Activated T-cell treated with anti-CD3 and anti-CD28 coated beads, Interleukin-2, amount 50 U/mL, for 1 hour (primary cell): ENCODE measurements around the gene CABLES1.

Source experiments
- DNase-seq: peaks from one replicate; pipeline ENCODE4 v3.0.0-alpha.2; 2020

Gene CABLES1

DNA sequence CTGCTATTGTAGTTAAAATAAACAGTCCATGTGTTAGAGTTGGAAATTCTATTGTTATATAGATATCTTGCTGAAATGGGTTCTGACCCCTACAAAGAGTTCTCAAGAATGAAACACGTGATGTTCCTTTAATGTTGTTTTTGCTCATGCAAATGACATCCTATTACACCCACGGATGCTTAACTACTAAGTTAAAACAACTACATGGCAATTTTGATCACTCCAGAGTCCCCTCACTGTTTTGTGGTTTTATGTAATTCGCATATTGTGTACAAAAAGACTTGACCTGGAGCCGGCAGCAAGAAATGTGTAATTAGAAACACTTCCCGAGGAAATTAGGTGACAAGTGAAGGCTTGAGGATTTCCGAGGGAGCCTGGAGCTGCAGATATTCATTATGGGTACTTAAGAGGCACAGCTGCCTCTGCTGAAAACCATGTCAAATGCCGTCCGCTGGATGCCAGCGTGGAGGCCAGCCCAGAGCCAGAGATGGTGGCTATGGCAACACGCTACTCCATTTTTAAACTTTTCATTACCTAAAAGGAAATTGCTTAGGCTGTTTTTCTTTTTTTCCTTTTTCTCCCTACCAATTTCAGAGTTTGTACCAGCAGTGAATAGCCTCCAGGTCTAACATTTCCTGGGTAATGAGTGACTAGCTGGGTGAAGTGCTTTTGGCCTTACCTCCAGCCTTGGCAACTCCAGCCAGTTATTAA is 21.0 kb upstream of the CABLES1 start:
- no peak for DNase-seq

DNA sequence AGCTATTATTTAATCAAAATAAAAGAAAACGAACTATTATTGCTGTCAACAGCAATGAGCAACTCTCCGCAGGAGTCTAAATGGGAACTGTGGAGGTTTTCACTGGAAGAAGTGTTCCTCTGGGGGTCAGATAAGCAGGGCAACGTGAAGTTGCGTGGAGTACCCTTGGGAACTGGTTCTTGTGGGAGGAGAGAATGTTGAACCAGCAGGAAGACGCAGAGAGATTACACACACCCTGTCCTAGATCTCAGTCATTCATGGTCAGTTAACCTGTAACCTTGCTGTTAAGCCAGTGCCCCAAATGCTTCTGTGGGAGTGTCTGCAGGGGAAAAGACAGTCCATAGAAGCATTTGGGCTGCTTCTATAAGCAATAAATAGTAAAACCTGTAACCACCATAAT is 20.4 kb upstream of the CABLES1 start:
- DNase-seq: no peak

DNA sequence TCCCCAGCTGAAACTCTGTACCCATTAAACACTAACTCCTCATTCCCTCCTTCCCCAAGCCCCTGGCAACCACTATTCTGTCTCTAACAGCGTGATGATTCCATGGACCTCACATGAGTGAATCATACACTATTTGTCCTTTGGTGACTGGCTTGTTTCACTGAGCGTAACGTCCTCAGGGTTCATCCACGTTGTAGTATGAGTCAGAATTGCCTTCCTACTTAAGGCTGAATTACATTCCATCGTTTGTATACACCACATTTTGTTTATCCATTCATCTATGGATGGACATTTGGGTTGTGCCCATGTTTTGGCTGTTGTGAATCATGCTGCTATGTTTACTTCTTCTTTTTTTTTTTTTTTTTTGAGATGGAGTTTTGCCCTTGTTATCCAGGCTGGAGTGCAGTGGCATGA is 19.6 kb upstream of the CABLES1 start:
- DNase-seq: no peak

DNA sequence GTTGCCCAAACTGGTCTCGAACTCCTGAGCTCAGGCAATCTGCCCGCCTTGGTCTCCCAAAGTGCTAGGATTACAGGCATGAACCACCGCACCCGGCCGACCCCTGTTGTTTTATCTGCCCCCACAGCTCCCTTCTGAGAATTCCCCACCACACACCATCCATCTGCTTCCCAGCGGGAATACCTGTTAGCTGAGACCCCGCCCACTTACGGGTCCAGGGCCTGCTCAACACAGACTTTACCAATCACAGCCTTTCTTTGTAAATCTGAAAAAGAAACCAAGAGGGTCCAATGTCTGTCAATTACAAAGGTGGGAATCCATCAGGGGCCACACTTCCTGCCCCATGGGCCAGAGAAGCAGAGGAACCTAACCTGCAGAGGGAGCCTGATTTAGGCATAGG is 14.2 kb upstream of the CABLES1 start:
- DNase-seq: no peak

DNA sequence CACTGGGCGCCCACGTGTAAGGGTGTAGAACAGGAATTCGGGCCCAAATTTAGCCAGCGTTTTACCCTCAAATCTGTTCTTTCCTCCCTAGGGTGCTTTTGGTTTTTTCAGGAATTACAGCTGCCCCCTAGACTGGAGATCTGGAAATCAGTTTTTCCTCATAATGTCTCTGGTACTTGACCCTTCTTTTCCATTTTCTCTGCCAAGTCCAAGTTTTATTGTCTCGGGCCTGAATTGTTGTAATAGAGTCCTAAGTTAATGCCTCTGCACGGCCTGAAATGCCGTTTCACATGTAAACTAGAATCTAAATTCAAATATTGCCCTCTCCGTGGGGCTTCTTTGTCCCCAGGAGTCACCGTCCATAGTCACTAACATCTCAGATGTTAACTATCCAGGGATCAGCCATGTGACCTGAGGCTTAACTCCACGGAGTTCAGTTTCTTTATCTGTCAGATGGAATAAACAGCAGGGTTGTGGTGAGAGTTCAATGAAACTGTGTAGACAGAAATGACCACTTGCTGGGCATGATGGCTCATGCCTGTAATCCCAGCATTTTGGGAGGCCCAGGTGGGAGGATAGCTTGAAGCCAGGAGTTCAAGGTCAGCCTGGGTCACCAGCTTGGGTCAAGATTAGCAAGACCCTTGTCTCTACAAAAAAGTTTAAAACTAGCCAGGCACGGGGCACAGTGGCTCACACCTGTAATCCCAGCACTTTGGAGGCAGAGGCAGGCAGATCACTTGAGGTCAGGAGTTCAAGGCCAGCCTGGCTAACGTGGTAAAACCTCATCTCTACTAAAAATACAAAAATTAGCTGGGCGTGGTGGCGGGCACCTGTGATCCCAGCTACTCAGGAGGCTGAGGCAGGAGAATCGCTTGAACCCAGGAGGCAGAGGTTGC is 12.7 kb upstream of the CABLES1 start:
- no peak for DNase-seq

DNA sequence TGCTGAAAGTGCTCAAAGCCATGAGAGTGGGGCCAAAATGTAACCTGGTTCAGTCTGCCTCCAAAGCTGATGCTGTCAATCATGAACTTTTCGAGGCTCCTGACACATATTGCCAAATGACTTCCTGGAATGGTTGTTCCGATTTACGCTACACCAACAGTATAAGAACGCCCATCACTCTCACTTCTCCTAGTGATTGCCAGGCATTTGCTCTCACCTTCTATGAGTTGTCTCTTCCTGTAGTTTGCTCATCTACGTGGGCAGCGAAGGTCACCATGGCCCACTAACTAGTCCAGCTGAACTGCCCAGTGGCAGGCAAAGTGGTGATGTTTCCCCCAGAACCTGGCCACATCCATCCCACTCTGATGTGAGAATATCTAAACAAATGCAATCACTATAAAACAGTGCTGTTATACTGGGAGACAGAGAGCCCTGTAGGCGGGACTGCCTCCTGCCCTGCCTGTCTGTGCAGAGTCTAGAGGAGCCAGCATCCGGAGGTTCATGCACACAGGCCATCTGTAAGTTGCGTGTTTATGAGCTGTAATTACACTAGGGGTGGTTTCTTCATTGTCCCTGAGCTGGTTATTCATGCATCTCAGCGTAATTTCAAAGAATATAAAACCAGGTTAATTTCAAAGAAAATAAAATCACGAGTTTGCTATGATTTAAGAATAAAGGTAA is 8.8 kb upstream of the CABLES1 start:
- no peak for DNase-seq

DNA sequence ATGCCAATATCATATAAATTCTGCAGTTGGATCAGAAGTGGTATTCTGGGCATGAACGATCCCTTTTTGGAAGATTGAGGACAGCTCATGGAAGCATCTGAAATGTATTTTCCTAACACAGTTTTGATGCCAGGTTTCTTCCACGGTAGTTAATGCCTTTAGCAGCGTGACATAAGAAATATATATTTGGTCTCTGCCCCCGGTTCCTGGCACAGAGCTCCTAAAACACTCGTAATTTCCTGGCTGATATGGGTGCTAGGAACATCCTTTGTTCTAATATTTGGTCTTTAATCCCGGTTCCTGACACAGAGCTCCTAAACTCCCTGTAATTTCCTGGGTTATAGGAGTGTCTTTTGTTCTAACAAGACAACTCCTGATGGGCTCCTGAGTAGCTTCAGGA is 8.2 kb upstream of the CABLES1 start:
- DNase-seq: no peak

DNA sequence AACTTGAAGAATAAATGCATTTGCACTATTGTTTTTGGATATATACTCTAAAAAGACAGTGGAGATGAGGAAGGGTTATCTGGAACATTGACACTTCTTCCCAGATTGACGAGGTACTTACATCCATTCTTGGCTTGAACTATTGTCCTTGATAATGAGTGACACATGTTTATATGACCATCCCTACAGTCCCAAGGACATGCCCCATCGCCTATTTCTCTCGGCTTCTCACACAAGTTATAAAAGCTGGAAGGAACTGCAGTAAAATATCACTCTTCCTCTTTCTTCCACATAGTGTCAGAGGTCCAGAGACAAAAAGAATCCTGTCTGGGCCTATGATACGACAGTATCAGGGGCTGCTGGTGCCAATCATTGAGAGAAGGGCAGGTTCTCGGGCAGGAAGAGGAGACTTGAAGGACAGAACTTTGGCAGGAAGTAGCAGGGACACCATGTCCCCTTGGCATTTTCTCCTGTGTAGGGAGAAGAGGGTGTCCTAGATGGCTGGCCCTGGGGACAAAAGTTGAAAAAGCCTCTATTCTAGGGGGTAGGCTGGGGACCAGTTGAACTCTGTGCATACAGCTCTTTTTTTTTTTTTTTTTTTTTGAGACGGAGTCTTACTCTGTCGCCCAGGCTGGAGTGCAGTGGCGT is 5.8 kb upstream of the CABLES1 start:
- DNase-seq: no peak

DNA sequence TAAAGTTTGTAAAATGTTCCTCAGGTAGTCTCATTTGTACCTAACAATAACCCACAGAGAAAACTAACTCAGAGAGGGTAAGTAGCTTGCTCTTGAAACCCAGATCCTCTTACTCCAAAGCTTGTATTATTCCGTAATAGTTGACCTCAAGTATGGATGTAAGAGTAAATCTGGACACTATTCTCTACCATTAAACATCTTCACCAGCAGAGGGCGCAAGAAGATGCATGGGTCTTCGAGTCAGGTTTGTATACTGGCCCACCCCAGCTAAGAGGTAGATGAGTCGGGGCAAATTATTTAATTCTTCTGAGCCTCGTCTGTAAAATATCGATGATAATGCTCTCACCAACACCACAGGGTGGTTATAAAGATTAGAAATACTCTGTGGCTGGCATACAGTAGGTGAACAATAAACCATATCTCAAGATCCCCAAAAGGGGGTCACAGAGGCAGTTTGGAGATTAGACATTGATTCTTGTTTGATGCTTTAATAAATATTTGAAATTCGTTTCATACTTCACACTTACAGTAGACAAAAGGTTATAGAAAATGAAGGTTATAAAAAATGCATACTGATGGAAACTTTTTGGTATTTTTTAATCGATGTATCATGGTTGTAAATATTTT is 3.5 kb upstream of the CABLES1 start:
- no peak for DNase-seq

DNA sequence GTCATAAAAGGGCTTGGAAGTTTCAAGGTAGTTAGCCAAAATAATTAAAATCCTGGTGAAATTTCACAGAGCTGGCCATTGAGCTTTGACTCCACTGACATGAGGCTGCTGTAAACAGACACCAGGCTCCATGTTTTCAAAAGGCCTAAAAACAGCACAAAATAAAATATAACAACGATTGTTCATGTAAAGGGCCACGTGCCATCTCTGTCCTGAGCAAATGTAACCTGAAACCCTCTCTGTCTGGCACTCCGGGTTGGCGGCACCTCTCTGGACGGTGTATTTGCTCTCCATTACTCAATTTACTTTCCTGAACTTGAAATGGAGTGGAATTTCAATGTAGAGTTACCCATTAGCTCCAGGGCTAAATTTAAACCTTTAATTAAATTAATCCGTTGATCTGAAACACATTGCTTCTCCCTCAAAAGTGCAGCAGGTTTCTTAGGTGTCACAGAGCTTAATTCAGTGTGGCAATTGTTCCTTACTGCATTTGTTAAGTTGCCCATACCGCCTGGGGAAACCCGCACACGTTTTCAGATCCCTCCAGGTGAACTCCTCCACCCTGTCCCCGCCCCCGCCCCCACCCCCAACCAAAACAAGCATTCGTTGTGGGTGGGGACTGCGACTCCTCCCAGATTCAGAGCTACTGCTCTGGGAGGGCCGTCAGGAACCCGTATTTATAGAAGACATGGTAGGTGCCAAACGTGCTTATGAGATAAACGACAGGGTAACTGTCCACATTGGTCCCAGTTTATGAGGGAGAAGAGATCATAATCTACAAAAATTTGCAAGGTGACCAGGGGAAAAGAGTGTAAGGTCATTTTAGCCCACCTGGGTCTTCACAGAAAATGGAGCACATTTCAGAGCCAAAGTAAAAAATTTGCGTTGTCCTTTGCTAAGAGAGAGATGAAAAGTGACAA is 1.2 kb upstream of the CABLES1 start:
- peak; percentile 38 for DNase-seq

DNA sequence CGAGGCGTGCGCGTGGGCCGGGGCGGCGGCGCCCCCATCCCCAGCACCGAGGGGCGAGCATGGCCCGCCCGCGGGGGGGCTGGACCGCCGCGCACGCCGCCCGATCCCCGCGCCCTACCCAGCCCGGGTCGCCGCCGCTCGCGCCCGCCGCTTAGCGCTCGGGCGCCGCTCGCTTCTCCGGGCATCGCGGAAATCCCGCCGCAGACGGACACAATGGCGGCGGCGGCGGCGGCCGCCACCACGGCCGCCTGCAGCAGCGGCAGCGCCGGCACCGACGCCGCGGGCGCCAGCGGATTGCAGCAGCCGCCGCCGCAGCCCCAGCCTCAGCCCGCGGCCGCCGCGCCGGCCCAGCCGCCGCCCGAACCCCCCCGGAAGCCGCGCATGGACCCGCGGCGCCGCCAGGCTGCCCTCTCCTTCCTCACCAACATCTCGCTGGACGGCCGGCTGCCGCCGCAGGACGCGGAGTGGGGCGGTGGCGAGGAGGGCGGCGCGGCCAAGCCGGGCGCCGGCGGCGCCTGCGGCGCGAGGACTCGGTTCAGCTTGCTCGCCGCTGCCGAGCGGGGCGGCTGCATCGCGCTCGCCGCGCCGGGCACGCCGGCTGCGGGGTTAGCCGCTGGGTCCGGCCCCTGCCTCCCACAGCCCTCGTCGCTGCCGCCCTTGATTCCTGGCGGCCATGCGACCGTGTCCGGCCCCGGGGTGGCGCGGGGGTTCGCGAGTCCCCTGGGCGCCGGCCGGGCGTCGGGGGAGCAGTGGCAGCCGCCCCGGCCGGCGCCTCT is 453 bp downstream of the CABLES1 start:
- DNase-seq: peak; percentile 51

DNA sequence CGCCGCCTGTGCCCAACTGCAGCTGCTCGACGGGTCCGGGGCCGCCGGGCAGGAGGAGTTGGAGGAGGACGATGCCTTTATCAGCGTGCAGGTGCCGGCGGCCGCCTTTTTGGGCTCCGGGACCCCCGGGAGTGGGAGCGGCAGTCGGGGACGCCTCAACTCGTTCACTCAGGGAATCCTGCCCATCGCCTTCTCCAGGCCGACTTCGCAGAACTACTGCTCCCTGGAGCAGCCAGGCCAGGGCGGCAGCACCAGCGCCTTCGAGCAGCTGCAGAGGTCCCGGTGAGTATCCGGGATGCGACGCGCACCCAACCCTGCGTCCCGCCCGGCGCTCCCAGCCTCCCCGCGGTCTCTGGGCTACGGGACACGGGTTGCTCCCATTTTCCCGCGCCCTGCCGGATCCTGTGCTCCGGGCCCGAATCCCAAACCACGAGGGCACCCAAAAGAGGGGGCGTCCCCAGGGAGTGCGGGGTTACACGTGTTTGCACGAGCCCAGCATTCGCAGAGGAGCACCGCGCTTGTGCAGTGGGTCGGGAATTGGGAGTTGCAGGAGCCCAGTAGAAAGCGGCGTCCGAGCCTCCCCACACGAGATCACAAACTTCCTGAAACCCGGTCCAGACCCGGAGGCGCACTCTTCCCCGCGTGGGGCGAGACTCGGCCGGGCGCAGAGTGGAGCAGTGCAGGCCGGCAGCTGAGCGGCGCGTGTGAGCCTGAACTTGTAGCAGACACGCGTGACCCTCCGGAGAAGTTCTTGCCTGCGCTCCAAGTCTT is 1.2 kb downstream of the CABLES1 start:
- DNase-seq: peak; percentile 49

DNA sequence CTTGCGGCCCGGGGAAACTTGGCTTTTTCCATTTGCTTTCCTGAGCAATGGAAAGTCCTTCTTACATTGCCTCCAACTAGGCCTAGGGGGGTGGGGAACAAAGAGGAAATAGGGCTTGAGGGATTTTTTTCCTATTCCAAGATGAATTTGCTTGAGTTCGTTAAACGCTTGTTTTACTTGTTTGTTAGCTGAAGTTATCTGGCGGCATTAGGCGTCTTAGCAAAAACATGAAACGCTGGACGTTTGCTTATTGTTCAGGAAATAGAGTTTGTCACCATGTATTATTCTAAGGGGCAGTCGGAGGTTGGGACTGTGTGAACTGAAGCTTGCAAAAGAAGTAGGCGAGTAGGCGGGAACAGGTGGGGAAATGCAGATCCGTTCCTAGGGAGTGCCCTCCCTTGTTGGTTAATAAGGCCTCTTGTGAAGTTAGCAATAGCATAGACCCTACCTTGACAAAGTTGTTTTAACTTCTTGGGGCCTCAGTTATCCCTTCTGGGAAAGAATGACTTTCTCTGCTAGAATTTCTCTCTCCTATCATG is 1.9 kb downstream of the CABLES1 start:
- no peak for DNase-seq

DNA sequence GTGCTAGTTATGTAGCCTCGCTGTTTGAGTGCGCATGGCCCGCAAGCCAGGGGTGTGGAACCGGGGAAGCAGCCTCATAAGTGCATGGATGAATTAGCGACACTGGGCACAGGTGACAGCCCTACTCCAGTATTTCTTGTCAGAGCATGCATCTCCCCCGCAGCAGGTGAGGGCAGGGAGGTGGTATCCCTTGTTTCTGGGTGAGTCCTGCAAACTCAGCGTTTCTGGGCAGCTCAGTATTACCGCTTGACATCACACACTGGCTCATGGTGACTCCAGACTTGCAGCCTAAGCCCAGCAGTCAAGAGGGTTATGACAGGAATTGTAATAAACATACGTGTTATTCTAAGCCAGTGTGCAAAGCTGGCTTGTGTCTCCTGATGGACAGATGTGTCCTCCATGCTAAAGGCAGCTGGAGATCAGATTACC is 2.5 kb downstream of the CABLES1 start:
- no peak for DNase-seq

DNA sequence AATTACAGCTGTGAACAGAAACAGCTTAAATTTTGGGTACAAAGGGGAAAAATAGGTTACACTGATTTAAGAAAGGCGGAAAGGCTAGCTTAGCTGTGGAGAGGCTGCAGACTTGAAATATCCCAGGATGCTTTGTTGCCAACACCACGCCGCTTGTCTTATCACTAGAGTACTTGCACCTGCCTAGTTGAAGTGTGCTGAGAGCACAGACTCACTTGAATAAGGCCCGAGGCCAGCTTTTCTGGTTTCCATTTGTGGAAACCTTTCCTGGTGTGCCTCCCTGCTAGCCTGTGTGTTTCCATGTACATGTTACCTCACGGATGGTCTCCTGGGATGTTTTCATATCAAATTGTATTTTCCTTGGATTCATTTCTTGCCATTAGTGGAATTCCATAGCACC is 3.2 kb downstream of the CABLES1 start:
- DNase-seq: no peak

DNA sequence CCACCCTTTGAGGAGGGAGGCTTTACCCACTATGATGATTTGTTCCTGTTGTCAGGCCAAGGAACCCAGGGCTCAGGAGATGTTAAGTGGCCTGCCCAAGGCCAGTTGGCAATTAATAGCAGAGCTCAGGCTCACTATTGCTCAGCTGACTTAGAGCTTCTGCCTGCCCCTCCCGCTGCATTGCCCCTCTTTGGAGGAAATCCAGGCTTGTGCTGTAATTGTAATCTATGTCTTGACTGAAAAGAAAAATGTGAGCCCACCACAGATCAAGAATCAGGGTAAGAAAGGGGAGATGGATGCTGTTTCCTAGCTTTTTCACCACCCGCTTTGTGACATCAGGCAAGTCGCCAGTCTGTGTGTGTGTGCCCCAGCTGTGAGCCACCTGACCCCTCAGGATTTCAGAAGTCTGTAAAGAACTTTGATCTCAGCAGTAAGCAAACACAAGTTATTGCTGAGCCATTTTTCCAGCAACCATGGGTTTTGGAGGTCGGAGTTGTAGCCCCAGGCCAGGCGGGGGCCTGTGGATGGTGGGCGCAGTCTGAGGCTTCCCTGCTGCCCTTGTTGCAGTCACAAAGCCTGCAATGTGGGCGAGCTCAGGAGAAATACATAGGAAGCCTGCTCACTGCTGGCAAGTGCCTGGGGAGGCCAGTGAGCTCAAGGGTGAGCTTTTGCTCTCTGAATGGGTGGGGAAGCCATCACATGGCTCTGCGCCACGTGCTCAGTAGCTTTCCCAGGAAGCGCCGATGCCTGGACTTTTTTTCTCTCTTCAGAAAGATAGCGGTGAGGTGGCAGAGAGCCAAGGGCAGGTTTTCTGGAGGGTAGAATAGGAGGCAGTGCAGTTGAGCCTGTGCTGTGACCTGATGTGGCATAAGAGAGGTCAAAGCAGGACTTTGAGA is 6.1 kb downstream of the CABLES1 start:
- DNase-seq: no peak

DNA sequence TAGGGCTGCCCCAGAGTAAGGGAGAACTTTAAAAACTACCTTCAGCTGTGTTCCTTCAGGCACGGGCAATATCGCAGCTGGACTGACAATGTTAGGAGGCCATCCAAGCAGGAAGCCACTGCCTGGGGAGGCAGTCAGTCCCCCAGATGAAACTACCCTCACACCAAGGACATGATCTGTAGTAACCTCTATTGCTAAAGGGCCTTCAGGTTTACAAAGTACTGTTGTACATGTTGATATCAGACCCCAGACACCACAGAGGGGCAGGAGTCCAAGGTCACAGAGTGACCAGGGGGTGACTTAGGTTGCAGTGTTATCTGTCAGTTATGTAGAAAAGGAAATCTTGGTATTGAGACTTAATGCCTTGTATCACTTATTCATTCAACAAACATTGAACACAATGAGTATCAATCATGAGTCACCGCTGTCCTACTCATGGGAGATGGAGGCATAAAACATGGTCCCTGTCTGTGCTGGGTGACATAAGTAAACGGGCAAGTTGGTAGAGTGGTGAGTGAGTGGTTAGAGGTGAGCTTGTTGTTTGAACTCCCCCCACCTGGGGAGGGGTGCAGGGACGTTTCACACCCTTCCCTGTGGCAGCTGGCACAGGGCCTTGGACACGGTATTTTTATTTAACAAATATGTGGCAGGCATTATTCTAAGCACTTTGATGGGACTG is 7.1 kb downstream of the CABLES1 start:
- no peak for DNase-seq
